Measurements from ENCODE around the gene SUPT4H1. TPM values are rescaled to one million over a fixed set of nuclear protein-coding genes. Genes with fewer than 3 reads are reported as not detected.

Gene SUPT4H1
- total RNA-seq (ENCODE audit: low replicate concordance), result 40.2 and 65.1 TPM in 2 replicates

DNA sequence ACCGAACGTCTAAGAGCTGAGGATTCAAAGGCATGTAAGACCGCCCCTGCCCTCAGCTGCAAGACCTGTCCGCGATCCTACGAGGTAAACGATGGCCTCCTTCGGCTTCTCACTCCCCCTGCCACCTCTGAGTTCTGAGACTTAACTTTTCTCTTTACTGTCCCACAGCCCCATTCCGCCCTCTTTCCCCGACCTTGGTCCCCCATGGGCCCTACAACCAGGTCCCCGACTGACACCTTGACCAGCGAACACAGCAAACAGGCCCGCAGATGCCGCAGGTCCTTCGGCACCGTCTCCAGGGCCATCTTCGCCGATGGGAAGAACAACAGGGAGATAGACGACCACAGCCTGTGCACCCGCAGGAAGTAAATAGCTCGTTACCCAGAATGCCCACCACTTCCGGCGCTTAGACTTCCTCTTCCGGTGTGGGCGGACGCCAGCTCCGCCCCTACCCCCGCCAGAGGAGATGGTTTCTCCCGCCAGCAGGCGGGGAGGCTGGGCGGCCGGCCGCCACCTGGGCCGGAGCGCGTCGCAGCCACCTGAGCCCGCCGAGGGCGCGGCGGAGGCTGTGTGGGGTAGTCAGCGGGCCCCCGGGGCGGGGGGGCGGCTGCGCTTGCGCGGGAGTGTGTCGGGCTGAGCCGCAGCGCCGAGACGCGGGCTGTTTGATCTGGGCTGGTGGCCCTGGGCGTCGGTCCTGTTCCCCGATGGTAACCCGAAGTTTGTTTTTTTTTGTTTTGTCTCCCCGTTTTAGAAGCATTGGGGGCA, at the start of gene SUPT4H1:
Gene SUPT4H1, minus strand, starts transcription at position 371 of the 765 bp plus-strand sequence. Its CDS starts 66 bp downstream, at position 305.

DNA sequence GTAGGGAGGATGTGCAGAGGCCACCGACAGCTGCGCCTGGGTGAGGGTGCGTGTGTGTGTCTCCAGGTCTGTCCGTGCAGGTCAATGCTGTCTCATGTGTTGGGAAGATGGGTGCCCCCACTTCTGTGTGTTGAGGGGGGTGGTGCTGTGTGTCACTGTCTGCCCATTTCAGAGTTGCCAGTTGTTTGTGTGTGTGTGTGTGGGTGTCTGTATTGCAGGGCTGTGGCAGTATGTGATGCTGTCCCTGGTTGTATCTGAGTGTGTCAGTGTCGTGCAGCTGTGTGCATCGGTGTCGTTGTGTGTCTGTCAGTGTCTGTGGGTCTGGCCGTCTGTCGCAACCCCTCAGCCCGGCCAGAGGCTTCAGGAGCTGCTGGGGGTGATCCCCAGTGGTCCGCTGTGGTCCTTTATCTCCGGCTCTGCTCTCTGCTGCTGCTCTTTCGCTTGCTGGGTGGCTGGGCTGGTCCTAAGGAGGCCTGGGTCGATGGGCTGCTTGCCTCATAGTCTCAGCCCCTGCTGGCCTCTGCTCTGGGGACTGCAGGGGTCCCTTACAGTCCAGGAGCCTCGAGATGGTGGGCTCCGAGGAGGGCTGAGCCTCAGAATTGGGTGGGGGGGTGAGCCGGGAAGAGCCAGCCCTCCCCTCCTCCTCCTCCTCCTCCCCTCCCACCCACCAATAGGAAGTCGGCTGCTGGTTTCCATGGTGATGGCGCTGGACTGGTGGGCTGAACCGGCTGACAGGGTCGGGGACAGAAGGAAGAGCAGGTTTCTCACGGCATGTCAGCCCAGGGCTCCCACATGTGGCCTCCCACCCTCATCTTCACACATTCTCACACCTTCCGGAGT, 23.6 kb downstream of the SUPT4H1 start, which contains the start of gene TSPOAP1:
Gene TSPOAP1, minus strand, starts transcription at position 601 of the 840 bp plus-strand sequence. CDS start 875 bp downstream, outside the sequence.

Other genes starting within 250 kb of the SUPT4H1 start
- gene OR4D1, start 203.8 kb downstream of the SUPT4H1 start, total RNA-seq (ENCODE audit: low replicate concordance), result not detected in 2 replicates
- not detected in 2 replicates for gene OR4D2, start 185.2 kb downstream of the SUPT4H1 start, total RNA-seq (ENCODE audit: low replicate concordance)
- gene EPX, start 159.5 kb downstream of the SUPT4H1 start, total RNA-seq (ENCODE audit: low replicate concordance), result not detected in 2 replicates
- 8.2 and 12.9 TPM in 2 replicates for gene MKS1, start 132.9 kb downstream of the SUPT4H1 start, total RNA-seq (ENCODE audit: low replicate concordance)
- gene LPO, start 113.6 kb downstream of the SUPT4H1 start, total RNA-seq (ENCODE audit: low replicate concordance), result not detected in 2 replicates
- gene MPO, start 71.3 kb downstream of the SUPT4H1 start, total RNA-seq (ENCODE audit: low replicate concordance), result under 0.01 TPM in 1 of 2 replicates, not detected in the other
- under 0.01 TPM in 2 replicates for gene TSPOAP1, start 23.4 kb downstream of the SUPT4H1 start, total RNA-seq (ENCODE audit: low replicate concordance)
- 0.15 TPM in 1 of 2 replicates, not detected in the other for gene RNF43, start 65.3 kb upstream of the SUPT4H1 start, total RNA-seq (ENCODE audit: low replicate concordance)
- gene HSF5, start 136.2 kb upstream of the SUPT4H1 start, total RNA-seq (ENCODE audit: low replicate concordance), result not detected in 2 replicates
- gene MTMR4, start 162.4 kb upstream of the SUPT4H1 start, total RNA-seq (ENCODE audit: low replicate concordance), result 32.0 and 84.6 TPM in 2 replicates

Measured in smooth muscle cell of the coronary artery (primary cell).